MCF 10A (cell line): ENCODE results near the gene PGLYRP3. TPM values are rescaled to one million over a fixed set of nuclear protein-coding genes. Genes with fewer than 3 reads are reported as not detected.
"Not testable (repeated sequence)": the region's sequence is repeated elsewhere in the genome, so short reads cannot be mapped to it uniquely, and the experiment has no call there.

Source experiments
- BruUV-seq: library from RNA; stranded (reverse); fragments of 400-500 nt; replicated peaks from 2 replicates; lab custom pipeline; 2021; lab: Mats Ljungman, UMichigan
- CTCF ChIA-PET: fragments of 300-600 bp; sonication (Branson Sonifier 250); formaldehyde crosslinking; extraction: SDS; loops from one replicate; lab custom pipeline; 2021; ENCODE audit warnings: antibody characterized with exemption, inconsistent platforms; lab: Yijun Ruan, JAX
- POLR2A ChIA-PET: fragments of 300-600, 350-650 bp; sonication (Branson Sonifier 250); formaldehyde crosslinking; extraction: SDS; loops from one replicate; lab custom pipeline; 2020; ENCODE audit warnings: antibody characterized with exemption, inconsistent platforms; lab: Yijun Ruan, JAX
- DNase-seq: peaks from one replicate; pipeline ENCODE4 v3.0.0-alpha.2; 2018; ENCODE audit not compliant: unreplicated experiment
- H3K27ac Mint-ChIP-seq: one replicate; pipeline ENCODE4 v1.8.0; 2022; ENCODE audit warnings: mild to moderate bottlenecking, low read depth, mixed read lengths; ENCODE audit not compliant: unreplicated experiment
- H3K27me3 Mint-ChIP-seq: one replicate; pipeline ENCODE4 v1.8.0; 2022; ENCODE audit warnings: mixed read lengths; ENCODE audit not compliant: insufficient read depth, unreplicated experiment
- H3K36me3 Mint-ChIP-seq: one replicate; pipeline ENCODE4 v1.8.0; 2022; ENCODE audit warnings: mild to moderate bottlenecking, moderate library complexity, mixed read lengths; ENCODE audit not compliant: insufficient read depth, unreplicated experiment
- H3K4me1 Mint-ChIP-seq: one replicate; pipeline ENCODE4 v1.8.0; 2022; ENCODE audit warnings: mixed read lengths; ENCODE audit not compliant: insufficient read depth, unreplicated experiment
- H3K4me3 Mint-ChIP-seq: one replicate; pipeline ENCODE4 v1.8.0; 2022; ENCODE audit warnings: mild to moderate bottlenecking, moderate library complexity, mixed read lengths; ENCODE audit not compliant: unreplicated experiment
- H3K9me3 Mint-ChIP-seq: one replicate; pipeline ENCODE4 v1.8.0; 2022; ENCODE audit warnings: mixed read lengths; ENCODE audit not compliant: unreplicated experiment
- intact Hi-C: fragments of 100-400 bp; cut with micrococcal nuclease; formaldehyde crosslinking; loops from 2 replicates; pipeline ENCODE4 v1.14.1; 2022
- total RNA-seq: library from RNA; stranded (reverse); gene quantifications from 2 replicates; pipeline ENCODE4 v1.2.3, GENCODE V29; 2022
- TF ChIP-seq, protein P1 (sequence below): fragments of 200-600 bp; IDR thresholded peaks from one replicate; pipeline ENCODE4 v1.8.0; 2022; ENCODE audit warnings: antibody characterized with exemption, mild to moderate bottlenecking; ENCODE audit not compliant: unreplicated experiment

Gene PGLYRP3
- total RNA-seq, 1 experiment from 2014 or later: not detected

GRCh38 chr1:153324912-153325311, 12.2 kb upstream of the PGLYRP3 start:
- BruUV-seq: no TSS peak
- Mint-ChIP-seq H3K4me3 (no peak overlapping the region), H3K9me3 (peaks cover 11% of the 10 kb centered on the region), H3K4me1 (no peaks in the 10 kb centered on the region), H3K27me3 (peaks cover 39% of the 10 kb centered on the region), H3K36me3 (no peaks in the 10 kb centered on the region), H3K27ac (no peak overlapping the region)
- ChIA-PET CTCF (interaction anchor here (0.6 to 1.4 kb wide), 5 partner anchors 27 to 671 kb away, joined by 3 to 5 read pairs (median 4); no protein-coding TSS in a partner anchor), POLR2A (interaction anchor here (1.1 to 1.3 kb wide), 2 partner anchors 13 to 32 kb away, joined by 3 to 4 read pairs; no protein-coding TSS in a partner anchor)
- no peak for DNase-seq
- TF ChIP-seq, protein P1, sequence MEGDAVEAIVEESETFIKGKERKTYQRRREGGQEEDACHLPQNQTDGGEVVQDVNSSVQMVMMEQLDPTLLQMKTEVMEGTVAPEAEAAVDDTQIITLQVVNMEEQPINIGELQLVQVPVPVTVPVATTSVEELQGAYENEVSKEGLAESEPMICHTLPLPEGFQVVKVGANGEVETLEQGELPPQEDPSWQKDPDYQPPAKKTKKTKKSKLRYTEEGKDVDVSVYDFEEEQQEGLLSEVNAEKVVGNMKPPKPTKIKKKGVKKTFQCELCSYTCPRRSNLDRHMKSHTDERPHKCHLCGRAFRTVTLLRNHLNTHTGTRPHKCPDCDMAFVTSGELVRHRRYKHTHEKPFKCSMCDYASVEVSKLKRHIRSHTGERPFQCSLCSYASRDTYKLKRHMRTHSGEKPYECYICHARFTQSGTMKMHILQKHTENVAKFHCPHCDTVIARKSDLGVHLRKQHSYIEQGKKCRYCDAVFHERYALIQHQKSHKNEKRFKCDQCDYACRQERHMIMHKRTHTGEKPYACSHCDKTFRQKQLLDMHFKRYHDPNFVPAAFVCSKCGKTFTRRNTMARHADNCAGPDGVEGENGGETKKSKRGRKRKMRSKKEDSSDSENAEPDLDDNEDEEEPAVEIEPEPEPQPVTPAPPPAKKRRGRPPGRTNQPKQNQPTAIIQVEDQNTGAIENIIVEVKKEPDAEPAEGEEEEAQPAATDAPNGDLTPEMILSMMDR: no peak
- intact Hi-C loops: no loop called here

GRCh38 chr1:153322568-153322967, 9.8 kb upstream of the PGLYRP3 start:
- POLR2A ChIA-PET: no interaction called here
- Mint-ChIP-seq H3K4me3 (no peak overlapping the region), H3K27ac (no peak overlapping the region), H3K4me1 (no peaks in the 10 kb centered on the region), H3K36me3 (no peaks in the 10 kb centered on the region), H3K27me3 (peaks cover 35% of the 10 kb centered on the region), H3K9me3 (peaks cover 11% of the 10 kb centered on the region)
- CTCF ChIA-PET: no interaction called here
- intact Hi-C loops: no loop called here
- TF ChIP-seq, protein P1: no peak
- BruUV-seq: no TSS peak
- no peak for DNase-seq

- H3K36me3 Mint-ChIP-seq, H3K27ac Mint-ChIP-seq, H3K4me1 Mint-ChIP-seq, DNase-seq, CTCF ChIA-PET, intact Hi-C loops, BruUV-seq, H3K4me3 Mint-ChIP-seq: not testable (repeated sequence)
- Mint-ChIP-seq H3K27me3 (peaks cover 45% of the 10 kb centered on the region), H3K9me3 (peaks cover 11% of the 10 kb centered on the region)
- POLR2A ChIA-PET: interaction anchor here (0.9 kb wide), 1 partner anchor 25 kb away, joined by 4 read pairs; no protein-coding TSS in a partner anchor
Observed at GRCh38 chr1:153318145-153318544, 5.4 kb upstream of the PGLYRP3 start.

DNA sequence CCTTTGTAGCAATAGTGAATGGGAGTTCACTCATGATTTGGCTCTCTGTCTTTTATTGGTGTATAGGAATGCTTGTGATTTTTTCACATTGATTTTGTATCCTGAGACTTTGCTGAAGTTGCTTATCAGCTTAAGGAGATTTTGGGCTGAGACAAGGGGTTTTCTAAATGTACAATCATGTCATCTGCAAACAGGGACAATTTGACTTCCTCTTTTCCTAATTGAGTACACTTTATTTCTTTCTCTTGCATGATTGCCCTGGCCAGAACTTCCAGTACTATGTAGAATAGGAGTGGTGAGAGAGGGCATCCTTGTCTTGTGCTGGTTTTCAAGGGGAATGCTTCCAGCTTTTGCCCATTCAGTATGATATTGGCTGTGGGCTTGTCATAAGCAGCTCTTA, 3.3 kb upstream of the PGLYRP3 start:
- intact Hi-C loops, H3K4me3 Mint-ChIP-seq, CTCF ChIA-PET, H3K36me3 Mint-ChIP-seq, H3K9me3 Mint-ChIP-seq, H3K27ac Mint-ChIP-seq, H3K4me1 Mint-ChIP-seq, DNase-seq, BruUV-seq: not testable (repeated sequence)
- POLR2A ChIA-PET: interaction anchor here (0.9 kb wide), 1 partner anchor 20 kb away, joined by 3 read pairs; no protein-coding TSS in a partner anchor
- H3K27me3 Mint-ChIP-seq: peaks cover 50% of the 10 kb centered on the region

- H3K4me1 Mint-ChIP-seq, DNase-seq, H3K27ac Mint-ChIP-seq, intact Hi-C loops, H3K36me3 Mint-ChIP-seq, H3K4me3 Mint-ChIP-seq, BruUV-seq, H3K9me3 Mint-ChIP-seq: not testable (repeated sequence)
- CTCF ChIA-PET: interaction anchor here (1.0 to 1.4 kb wide), 2 partner anchors 38 to 151 kb away, joined by 3 to 4 read pairs; no protein-coding TSS in a partner anchor
- POLR2A ChIA-PET: interaction anchor here (0.7 to 1.1 kb wide), 2 partner anchors 11 to 455 kb away, joined by 3 read pairs; partner anchors contain the start of gene LCE7A
- H3K27me3 Mint-ChIP-seq: peaks cover 50% of the 10 kb centered on the region
Observed at GRCh38 chr1:153314388-153314787, 1.6 kb upstream of the PGLYRP3 start.
